ENCODE results near the gene OLFM1. TPM values are rescaled to one million over a fixed set of nuclear protein-coding genes. Genes with fewer than 3 reads are reported as not detected.

Gene OLFM1
- total RNA-seq, 4 donors from 2014 or later: 13.5 to 32.8 (median 25.6) TPM

DNA sequence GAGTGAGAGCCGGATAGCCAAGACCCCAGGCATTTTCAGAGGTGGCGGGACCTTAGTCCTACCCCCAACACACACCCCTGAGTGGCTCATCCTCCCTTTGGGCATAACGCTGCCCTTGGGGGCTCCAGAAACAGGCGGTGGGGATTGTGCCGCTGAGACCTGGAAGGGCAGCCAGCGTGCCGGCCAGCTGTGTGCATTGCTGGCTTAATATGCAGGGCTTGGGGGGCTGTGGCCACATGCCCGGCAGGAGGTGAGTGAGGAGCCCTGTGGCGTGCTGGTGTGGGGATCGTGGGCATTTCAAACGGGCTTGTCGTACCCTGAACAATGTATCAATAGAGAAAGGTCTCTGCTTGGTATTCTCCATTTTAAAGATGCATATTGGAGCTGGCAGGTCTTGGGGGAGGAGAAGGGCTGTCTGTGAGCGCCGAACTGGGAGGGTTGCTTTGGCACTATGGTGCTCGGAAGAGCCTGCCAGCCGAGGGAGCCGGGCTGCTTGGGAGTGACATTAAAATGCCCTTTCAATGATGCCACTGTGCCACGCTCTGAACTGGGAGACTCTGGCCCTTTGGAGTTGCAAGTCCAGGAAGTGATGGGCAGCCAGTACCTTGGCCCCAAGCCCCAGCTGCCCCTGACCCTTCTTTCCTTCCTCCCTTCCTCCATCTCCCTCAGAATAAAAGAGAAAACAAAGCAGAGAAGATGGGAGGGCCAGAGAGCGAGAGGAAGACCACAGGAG is 11.2 kb upstream of the OLFM1 start:
- H3K4me3 ChIP-seq: peak overlapping the region; percentile 44 to 75
- no peaks in the 10 kb centered on the region for H3K9me3 ChIP-seq
- TF ChIP-seq POLR2A (IDR thresholded peaks at IDR 0.05) (no peak), POLR2AphosphoS5 (IDR thresholded peaks at IDR 0.05) (no peak)
- 42 to 50% methylated on average over 2 to 4 of the region's 19 CpGs for WGBS, 2 donors (ENCODE audit: low coverage in 1 of 2)
- peak overlapping the region in 2 of 4 donors; percentile 72 to 81 for H3K27ac ChIP-seq
- peaks cover 21% of the 10 kb centered on the region for H3K27me3 ChIP-seq
- no peak for ATAC-seq
- no peaks in the 10 kb centered on the region for H3K36me3 ChIP-seq
- peaks cover 0 to 30% (median 10%) of the 10 kb centered on the region in 3 donors for H3K4me1 ChIP-seq

DNA sequence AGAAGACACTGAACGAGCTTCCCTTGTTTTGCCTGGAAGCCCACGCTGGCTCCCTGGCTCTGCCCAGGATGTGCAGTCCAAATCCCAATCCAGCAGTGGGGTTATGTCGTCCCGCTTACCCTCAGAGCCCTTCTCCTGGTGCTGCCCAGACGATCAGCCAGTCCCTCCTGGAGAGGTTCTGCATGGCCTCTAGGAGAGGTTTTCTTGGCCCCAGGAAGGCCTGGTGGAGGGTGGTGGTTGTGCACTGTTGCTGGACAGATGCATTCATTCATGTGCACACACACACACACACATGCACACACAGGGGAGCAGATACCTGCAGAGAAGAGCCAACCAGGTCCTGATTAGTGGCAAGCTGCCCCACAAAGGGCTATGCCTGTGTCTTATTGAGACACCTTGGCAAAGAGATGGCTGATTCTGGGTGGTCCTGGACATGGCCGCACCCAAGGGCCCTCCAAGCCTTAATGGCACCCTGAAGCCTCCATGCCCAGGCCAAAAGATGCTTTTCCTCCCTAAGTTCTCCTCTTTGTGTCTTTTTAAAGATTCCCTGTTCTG is 10.5 kb upstream of the OLFM1 start:
- Histone ChIP-seq H3K4me3 (peak overlapping the region in 1 of 2 donors; percentile 75), H3K27me3 (peaks cover 16% of the 10 kb centered on the region), H3K27ac (no peak overlapping the region), H3K4me1 (peaks cover 0 to 30% (median 10%) of the 10 kb centered on the region in 3 donors), H3K36me3 (no peaks in the 10 kb centered on the region), H3K9me3 (no peaks in the 10 kb centered on the region)
- 70% methylated on average over 2 of the region's 6 CpGs; no CpG with 5 or more reads in 1 of the 2 donors for WGBS, 2 donors (ENCODE audit: low coverage in 1 of 2)
- no peak for ATAC-seq
- TF ChIP-seq POLR2A (IDR thresholded peaks at IDR 0.05) (no peak), EP300 (IDR thresholded peaks at IDR 0.05) (no peak), POLR2AphosphoS5 (IDR thresholded peaks at IDR 0.05) (no peak)
- TF ChIP-seq, protein P1, sequence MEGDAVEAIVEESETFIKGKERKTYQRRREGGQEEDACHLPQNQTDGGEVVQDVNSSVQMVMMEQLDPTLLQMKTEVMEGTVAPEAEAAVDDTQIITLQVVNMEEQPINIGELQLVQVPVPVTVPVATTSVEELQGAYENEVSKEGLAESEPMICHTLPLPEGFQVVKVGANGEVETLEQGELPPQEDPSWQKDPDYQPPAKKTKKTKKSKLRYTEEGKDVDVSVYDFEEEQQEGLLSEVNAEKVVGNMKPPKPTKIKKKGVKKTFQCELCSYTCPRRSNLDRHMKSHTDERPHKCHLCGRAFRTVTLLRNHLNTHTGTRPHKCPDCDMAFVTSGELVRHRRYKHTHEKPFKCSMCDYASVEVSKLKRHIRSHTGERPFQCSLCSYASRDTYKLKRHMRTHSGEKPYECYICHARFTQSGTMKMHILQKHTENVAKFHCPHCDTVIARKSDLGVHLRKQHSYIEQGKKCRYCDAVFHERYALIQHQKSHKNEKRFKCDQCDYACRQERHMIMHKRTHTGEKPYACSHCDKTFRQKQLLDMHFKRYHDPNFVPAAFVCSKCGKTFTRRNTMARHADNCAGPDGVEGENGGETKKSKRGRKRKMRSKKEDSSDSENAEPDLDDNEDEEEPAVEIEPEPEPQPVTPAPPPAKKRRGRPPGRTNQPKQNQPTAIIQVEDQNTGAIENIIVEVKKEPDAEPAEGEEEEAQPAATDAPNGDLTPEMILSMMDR (IDR thresholded peaks at IDR 0.05): no peak

DNA sequence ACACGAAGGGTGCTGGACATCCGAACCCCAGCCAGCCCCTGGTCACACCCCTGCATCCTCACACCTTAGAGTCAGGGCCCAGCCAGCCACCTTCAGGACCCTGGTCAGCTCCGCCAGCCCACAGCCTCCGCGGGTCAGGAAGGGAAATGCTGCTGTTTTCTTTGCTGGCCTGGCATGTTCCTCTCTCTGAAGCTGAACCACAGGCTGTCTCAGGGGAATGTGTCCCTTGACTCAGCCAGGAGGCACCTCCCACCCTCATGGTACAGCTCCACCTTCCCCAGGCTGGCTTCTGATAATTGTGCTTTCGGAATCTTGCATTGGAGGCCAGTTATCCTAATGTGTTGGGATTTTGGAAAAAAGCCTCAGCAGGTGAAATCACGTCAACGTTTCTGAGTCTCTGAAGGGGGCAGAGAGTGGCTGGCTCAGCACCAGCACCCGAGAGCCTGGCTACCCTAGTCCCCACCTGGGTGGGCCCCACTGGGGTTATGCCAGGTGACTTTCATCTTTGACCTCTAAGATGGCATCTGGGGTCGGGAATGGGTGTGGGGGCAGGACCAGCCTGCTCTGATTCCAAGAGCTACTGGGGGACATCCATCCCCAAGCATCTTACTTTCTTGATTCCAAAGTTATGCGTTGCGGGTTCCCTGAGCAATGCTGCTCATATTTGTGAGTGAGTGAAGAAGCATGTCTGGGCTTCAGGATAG is 9.8 kb upstream of the OLFM1 start:
- Histone ChIP-seq H3K9me3 (no peaks in the 10 kb centered on the region), H3K27me3 (peaks cover 14% of the 10 kb centered on the region), H3K4me3 (no peak overlapping the region), H3K4me1 (peaks cover 0 to 30% (median 10%) of the 10 kb centered on the region in 3 donors), H3K36me3 (no peaks in the 10 kb centered on the region), H3K27ac (no peak overlapping the region)
- 70% methylated on average over 2 of the region's 12 CpGs; no CpG with 5 or more reads in 1 of the 2 donors for WGBS, 2 donors (ENCODE audit: low coverage in 1 of 2)
- TF ChIP-seq, protein P1 (IDR thresholded peaks at IDR 0.05): no peak
- no peak for TF ChIP-seq POLR2A (IDR thresholded peaks at IDR 0.05)
- no peak for TF ChIP-seq EP300 (IDR thresholded peaks at IDR 0.05)
- TF ChIP-seq POLR2AphosphoS5 (IDR thresholded peaks at IDR 0.05): no peak
- no peak for ATAC-seq

DNA sequence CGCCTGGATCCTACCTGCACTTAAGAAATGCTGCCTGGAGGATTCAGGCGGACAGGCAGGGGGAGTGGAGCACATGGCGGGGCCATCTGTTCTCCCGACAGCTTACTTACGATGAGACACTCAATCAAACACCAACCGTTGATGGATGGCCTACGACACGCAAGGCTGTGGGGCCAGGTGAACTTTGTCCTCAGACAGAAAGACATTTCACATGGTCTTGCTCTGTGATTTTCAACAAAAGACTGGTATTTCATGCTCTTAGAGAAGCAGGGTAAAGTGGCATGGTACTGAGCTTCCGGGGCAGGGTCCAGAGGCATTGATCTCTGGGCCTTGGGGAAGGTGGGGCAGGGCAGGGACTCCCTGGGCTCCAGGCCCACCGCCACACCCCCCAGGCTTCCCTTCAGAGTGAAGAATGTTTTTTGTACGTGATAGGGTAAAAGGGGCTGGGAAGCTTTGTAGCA is 9.1 kb upstream of the OLFM1 start:
- WGBS, 2 donors (ENCODE audit: low coverage in 1 of 2): 44 to 75% methylated on average over 8 to 9 of the region's 11 CpGs
- Histone ChIP-seq H3K27me3 (peaks cover 11% of the 10 kb centered on the region), H3K4me3 (no peak overlapping the region), H3K27ac (no peak overlapping the region), H3K4me1 (peaks cover 0 to 32% (median 10%) of the 10 kb centered on the region in 3 donors), H3K9me3 (no peaks in the 10 kb centered on the region), H3K36me3 (no peaks in the 10 kb centered on the region)
- no peak for TF ChIP-seq POLR2A (IDR thresholded peaks at IDR 0.05)
- no peak for TF ChIP-seq EP300 (IDR thresholded peaks at IDR 0.05)
- TF ChIP-seq, protein P1 (IDR thresholded peaks at IDR 0.05): no peak
- no peak for TF ChIP-seq POLR2AphosphoS5 (IDR thresholded peaks at IDR 0.05)
- no peak for ATAC-seq

DNA sequence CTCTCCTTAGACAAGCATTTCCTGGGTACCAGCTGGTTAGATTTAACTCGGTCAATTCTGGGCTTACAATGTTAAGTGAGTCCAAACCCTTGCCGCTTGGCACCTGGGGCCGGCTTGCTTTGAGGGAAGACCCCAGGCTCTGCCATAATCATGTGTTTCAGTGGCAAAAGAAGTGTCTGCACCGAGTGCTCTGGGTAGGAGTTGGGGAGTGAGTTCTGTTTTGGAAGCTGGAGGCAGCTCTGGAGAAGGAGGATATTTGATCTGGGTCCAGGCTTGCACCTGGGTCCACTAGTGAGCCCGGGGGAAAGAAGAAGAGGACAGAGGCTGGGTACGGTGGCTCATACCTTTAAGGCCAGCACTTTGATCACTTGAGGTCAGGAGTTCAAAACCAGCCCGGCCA is 8.4 kb upstream of the OLFM1 start:
- 72 to 78% methylated on average over 3 of the region's 7 CpGs for WGBS, 2 donors (ENCODE audit: low coverage in 1 of 2)
- no peaks in the 10 kb centered on the region for H3K9me3 ChIP-seq
- H3K4me3 ChIP-seq: no peak overlapping the region
- no peak for ATAC-seq
- peaks cover 0 to 38% (median 15%) of the 10 kb centered on the region in 3 donors for H3K4me1 ChIP-seq
- H3K36me3 ChIP-seq: no peaks in the 10 kb centered on the region
- H3K27me3 ChIP-seq: peaks cover 10% of the 10 kb centered on the region
- no peak for TF ChIP-seq EP300 (IDR thresholded peaks at IDR 0.05)
- TF ChIP-seq, protein P1 (IDR thresholded peaks at IDR 0.05): no peak
- TF ChIP-seq POLR2AphosphoS5 (IDR thresholded peaks at IDR 0.05): no peak
- TF ChIP-seq POLR2A (IDR thresholded peaks at IDR 0.05): no peak
- no peak overlapping the region for H3K27ac ChIP-seq
